NCI-H1694 (cell line): Measurements from ENCODE around the gene ZNF69.
A peak's percentile ranks its signal among the peaks of the same experiment; 100 is the strongest.
"Not testable (repeated sequence)": the region's sequence is repeated elsewhere in the genome, so short reads cannot be mapped to it uniquely, and the experiment has no call there.

Source experiments
- DNase-seq: peaks from one replicate; lab custom pipeline; 2025; lab: John Stamatoyannopoulos, UW

ZNF69 gene

DNA sequence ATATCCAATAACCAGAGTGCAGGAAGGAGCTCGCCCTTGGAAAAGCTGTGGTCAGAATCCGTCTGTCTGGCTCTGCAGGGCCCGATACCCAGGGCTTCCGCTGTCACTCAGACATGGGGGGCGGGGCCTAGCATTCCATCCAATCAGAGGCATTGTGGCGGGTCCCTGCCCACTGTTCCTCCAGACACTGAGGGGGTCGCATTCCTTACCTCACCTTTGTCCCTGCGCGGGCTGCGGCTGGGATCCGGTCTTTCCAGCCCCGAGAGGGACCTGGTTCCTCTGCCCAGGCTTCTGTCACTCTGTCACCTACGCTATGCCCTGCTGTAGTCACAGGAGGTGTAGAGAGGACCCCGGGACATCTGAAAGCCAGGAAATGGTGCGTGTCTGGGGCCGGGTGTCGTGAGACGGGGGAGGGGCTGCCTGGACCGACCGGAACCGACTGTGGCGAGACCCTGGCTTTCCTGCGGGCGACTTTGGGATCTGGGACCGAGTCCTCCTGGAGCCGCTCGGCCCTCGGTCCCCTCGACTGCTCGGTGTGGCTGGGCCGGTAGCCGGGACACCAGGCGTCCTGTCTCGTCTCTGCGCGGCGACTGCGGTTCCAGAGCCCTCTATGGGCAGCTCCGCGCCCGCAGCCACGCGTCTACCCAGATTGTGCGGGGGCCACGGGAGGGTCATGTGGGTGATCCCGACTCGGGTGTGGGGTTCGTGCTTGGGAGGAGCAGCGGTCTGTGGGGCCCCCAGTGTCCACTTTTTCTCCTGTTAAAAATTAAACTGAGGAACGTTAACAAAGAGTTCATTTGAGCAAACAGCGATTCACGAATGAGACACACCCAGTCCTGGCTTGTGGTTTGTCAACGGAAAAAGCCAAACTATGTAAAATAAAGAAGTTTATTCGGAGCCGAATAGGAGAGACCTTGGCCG, at the start of gene ZNF69:
Gene ZNF69, plus strand, starts transcription at position 172 of the 921 bp plus-strand sequence. Its CDS starts 142 bp downstream, at position 314.
- no peak for DNase-seq

DNA sequence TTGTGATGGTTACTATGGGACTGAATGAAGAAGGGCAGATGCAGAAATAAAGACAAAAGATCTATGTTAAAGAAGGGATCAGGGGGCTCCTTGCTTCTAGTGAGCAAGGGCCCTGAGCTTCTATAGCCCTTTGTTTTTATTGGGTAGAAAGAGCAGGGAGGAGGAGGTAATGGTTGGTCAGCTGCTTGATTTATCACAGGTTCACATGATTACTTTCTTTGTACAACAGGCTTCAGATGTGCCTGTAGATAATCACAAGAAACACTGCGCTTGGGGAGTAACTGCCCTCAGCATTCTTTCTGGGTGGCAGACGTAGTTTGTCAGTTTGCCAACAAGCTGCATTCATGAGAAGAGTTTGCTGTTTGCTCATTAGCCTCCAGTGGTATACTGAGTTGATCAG, 43.9 kb upstream of the ZNF69 start:
- no peak for DNase-seq

DNA sequence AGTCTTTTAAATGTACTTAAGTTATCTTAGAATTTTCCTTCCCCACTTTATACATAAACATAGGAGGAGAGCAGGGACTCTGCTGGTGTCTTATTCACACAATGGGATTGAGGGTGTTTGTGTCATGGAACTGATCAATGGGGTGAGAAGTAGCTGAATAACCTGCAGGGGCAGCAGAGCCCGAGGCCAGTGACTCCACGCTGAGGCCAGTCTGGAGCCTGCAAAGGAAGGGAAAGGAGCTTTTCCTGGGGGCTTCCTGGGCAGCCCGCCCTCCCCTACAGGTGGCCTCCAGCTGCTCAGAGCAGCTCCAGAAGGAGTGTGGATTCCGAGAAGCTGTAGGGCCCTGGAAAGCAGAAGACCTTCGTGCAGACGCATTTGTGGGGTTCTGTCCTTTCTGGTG, 40.0 kb upstream of the ZNF69 start:
- DNase-seq = not testable (repeated sequence)

DNA sequence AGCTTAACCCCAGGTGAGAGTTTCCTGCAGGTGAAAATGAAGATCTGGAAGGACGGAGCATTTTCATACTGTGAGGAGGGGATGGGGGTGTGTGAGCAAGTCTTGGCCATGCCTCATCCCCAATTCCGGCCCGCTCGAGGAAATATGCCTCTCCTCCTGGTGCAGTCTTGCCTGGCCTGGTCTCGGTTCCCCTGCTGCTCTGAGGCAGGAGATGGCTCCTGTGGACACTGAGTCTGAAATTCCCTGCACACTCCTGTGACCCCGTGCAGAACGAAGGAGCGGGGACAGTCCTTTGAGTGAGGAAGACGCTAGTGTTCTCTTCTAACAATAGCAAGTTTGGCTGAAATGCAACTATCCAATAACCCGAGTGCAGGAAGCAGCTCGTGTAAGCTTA, 39.4 kb upstream of the ZNF69 start:
- DNase-seq = no peak

DNA sequence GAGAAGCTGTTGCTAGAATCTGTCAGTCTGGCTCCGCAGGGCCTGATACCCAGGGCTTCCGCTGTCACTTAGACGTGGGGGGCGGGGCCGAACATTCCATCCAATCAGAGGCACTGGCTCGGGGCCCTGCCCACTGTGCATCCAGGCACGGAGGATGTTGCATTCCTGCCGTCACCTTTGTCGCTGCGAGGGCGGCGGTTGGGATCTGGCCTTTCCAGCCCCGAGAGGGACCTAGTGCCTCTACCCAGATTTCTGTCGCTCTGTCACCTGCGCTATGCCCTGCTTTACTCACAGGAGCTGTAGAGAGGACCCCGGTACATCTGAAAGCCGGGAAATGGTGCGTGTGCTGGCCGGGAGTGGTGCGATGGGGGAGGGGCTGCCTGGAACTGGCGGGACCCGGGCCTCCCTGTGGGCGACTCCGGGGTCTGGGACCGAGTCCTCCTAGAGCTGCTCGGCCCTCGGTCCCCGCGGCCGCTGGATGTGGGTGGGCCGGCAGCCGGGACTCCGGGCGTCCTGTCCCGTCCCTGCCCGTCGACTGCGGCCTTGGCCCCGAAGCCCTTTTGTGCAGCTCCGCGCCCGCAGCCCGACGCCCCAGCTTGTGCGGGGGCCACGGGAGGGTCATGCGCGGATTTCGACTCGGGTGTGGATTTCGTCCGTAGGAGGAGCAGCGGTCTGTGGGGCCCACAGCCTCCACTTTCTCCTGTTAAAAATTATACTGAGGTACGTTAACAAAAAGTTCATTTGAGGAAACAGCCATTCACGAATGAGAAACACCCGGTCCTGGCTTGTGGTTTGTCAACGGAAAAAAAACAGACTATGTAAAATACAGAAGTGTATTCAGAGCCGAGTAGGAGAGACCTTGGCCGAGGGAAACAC, 38.8 kb upstream of the ZNF69 start, which contains the start of gene ZNF439:
Gene ZNF439, plus strand, starts transcription at position 133 of the 876 bp plus-strand sequence. Its CDS starts 142 bp downstream, at position 275.
- no peak for DNase-seq

DNA sequence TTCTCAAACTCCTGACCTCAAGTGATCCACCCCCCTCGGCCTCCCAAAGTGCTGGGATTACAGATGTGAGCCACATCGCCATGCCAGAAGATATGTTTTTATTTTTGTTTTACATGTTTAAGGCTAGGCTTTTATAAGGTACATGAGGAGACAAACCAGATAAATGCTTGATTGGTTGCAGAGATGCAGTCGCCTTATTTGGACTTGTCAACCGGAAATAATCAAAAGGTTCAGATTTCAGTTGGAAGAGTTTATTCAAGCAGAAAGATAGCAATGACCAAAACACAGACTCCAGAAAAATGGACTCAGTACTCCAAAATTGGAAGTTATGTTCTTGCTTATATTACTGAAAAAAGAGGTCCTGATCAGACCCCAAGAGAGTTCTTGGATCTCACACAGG, 37.3 kb upstream of the ZNF69 start:
- DNase-seq = not testable (repeated sequence)

DNA sequence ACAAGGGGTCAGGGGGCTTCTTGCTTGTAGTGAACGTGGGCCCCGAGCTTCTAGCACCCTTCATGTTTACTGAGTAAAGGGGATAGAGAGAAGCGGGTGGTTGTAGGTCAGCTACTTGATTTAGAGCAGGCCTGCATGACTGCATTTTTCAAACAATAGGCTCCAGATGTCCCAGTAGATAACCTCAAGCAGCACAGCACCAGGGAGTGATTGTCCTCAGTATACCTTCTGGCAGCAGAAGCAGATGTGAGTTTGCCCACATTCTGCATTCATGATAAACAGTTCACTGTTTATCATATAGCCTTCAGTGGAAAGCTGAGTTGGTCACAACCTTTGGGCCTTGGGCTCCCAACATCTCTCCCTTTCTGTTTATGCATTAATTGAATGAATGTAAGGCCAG, 34.2 kb upstream of the ZNF69 start:
- no peak for DNase-seq

DNA sequence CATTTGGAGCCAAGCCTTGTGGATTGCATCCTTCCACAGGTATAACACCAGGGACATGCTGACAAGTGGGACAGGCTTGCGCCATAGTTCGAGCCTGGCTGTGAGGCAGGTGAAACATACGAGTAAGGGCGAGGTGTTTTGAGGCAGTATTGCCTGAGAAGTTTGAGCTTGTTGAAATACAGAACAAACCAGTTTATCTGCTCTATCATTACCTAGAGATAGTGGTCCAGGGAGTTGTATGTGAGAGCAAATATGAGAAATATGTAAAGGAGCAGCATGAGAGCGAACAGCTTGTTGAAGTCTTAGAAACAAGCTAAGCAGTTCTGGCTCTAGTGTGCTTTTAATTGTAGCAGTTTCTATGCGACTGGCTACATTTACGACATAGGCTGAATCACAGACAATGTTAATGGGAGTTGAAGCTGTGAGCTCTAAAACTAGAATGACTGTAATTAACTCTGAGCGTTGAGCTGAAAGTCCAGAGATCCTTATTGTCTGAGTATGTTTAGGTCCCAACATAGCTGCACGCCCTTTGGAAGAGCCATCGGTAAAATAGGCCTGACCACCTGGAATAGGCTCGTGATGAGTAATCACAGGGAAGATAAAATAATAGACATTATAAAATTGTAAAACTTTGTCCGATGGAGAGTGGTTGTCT, 30.9 kb upstream of the ZNF69 start:
- no peak for DNase-seq

DNA sequence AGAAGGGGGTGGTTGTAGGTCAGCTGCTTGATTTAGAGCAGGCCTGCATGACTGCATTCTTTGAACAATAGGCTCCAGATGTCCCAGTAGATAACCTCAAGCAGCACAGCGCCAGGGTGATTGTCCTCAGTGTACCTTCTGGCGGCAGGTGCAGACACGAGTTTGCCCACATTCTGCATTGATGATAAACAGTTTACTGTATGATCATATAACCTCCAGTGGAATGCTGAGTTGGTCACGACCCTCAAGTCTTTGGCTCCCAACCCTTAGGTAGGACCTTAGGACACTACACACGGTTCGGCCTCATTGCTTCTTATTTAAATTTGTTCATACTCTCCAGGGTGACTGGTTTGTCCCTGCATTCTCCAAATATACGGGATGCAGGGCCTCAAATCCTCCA, 26.9 kb upstream of the ZNF69 start:
- no peak for DNase-seq

DNA sequence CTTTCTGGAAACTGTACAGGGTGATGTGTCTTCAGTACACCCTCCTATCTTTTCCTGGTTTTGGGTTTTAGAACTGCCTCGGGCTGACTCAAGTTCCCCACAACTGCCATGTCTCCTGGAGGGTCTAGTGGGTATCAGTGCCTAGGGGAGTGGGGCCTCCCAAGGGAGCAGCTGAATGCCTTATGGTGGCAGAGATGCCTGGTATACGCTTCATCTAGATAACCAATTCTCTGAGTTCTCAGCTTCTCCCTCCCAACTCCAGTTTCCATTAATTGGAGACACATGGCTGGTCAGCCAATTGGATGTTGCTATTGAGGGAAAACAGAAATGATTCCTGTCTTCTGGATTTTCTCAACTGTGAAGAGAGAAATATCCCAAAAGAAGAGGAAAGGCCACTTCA, 26.3 kb upstream of the ZNF69 start:
- DNase-seq = no peak

DNA sequence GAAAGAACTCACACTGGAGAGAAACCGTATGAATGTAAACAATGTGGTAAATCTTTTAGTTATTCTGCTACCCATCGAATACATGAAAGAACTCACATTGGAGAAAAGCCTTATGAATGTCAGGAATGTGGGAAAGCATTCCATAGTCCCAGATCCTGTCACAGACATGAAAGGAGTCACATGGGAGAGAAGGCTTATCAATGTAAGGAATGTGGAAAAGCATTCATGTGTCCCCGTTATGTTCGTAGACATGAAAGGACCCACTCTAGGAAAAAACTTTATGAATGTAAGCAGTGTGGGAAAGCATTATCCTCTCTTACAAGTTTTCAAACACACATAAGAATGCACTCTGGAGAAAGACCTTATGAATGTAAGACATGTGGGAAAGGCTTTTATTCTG, 19.8 kb upstream of the ZNF69 start:
- DNase-seq = not testable (repeated sequence)

DNA sequence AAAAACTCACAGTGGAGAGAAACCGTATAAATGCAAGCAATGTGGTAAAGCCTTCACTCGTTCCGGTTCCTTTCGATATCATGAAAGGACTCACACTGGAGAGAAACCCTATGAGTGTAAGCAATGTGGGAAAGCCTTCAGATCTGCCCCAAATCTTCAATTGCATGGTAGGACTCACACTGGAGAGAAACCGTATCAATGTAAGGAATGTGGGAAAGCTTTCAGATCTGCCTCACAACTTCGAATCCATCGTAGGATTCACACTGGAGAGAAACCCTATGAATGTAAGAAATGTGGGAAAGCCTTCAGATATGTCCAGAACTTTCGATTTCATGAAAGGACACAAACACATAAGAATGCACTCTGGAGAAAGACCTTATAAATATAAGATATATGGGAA, 19.4 kb upstream of the ZNF69 start:
- no peak for DNase-seq

DNA sequence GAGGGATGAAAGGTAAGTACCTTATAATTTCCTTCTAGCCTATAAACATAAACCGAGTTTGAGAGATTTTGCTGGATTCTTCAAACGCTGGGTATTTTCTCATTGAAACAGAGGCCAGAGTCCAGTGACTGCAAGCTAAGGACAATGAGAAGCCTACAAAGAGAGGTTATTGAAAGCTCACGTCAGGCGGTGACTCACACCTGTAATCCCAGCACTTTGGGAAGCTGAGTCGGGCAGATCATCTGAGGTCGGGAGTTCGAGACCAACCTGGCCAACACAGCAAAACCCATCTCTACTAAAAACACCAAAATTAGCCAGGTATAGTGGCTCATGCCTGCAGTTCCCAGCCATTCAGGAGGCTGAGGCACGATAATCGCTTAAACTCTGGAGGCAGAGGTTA, 15.0 kb upstream of the ZNF69 start:
- no peak for DNase-seq

DNA sequence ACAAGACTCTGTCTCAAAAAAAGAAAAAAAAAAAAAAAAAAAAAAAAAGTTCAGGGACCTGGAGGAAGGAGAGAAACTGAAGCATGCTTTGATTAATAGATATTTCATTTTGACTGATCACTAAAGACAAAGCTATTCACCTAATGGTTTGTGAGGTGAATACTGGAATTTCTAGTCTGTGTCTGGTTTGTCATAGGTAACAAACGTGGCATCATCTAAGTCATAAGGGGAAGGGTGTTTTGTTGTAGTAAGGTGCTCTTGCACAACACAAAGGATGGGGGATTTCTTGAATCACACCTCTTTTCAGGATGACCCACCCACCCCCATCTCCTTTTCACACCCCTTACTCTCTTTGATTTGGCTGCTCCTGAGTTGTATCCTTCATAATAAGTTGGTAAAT, 13.8 kb upstream of the ZNF69 start:
- DNase-seq = no peak

DNA sequence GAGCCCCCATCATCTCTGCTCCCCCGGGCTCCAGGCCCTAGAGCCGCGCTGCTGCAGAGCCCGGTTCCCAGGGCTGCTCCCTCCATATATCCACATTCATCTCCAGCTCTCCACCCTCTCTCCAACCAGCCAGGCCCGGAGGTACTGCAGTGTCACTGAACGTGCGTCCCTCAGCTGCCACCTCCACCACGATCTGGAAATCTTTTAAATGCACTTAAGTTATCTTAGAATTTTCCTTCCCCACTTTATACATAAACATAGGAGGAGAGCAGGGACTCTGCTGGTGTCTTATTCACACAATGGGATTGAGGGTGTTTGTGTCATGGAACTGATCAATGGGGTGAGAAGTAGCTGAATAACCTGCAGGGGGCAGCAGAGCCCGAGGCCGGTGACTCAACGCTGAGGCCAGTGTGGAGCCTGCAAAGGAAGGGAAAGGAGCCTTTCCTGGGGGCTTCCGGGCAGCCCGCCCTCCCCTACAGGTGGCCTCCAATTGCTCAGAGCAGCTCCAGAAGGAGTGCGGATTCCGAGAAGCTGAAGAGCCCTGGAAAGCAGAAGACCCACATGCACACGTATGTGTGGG, 7.8 kb upstream of the ZNF69 start:
- not testable (repeated sequence) for DNase-seq

DNA sequence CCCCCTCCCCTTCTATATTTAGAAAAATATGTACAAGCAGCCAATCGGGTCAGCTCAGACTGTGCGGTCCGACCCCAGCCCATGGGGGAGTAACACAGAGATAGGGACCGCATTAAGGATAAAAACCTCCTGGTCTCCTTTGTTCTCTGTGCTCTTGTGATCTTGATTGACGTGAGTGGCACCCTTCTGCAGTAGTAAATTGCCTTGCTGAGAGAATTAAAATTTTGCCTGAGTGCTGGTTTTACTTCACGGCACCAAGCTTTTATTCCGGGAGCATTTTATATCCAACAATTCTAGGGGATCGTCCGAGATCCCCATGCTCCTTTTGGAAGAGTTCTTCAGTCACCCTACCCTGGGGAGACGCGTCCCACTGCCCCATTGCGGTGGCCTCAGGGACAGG, 7.0 kb upstream of the ZNF69 start:
- DNase-seq = no peak

DNA sequence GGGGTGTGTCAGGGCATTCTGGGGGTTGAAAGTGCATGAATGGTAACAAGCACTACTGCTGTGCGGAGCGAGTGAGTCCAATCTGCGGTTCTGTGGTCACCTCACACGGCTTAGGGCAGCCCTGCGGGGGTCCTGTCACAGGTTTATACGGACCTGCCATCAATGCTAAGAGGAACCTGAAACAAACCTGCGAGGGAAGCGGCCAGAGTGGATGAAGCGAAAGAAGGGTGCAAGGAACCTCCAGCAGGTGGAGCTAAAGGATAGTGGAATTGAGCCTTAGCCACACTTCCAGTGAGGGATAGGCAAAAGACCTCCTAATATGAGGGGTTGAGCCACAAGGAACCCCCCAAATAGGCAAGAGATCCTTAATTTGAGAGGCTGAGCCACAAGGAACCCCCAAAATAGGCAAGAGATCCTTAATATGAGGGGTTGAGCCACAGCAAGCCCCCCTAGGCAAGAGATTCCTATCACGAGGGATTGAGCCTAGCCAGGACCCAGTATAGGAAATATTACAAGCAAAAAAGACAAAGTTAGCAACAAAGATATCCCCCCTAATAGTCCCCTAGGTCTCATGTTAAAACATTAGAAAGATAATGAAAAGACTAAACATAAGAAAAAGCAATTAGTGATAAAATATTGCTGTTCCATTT, 6.3 kb upstream of the ZNF69 start:
- peak; percentile 2 for DNase-seq

DNA sequence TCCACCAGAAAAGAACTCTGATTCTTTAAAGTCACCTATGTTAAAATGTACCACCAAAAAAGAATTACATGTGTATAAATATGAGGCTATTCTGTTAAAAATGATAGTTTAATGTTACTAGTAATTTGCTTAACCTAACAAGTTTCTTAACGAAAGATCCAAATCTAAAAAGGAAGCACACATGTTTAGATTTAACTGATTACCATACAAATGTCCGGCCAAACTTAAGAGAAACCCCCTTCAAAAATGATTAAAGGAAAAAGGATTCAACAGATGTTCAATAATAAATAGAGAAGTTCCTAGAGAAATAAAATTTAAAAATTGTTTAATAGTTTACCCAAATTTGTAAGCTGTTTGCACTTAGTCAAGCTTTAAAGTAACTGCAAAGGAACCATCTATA, 5.0 kb upstream of the ZNF69 start:
- DNase-seq = no peak

DNA sequence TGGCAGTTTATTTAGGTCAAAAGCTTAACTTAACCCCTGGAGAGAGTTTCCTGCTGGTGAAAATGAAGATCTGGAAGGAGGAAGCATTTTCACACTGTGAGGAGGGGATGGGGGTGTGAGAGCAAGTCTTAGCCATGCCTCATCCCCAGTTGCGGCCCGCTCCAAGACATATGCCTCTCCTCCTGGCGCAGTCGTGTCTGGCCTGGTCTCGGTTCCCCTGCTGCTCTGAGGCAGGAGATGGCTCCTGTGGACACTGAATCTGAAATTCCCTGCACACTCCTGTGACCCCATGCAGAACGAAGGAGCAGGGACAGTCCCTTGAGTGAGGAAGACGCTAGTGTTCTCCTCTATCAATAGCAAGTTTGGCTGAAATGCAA, 360 bp upstream of the ZNF69 start:
- no peak for DNase-seq

DNA sequence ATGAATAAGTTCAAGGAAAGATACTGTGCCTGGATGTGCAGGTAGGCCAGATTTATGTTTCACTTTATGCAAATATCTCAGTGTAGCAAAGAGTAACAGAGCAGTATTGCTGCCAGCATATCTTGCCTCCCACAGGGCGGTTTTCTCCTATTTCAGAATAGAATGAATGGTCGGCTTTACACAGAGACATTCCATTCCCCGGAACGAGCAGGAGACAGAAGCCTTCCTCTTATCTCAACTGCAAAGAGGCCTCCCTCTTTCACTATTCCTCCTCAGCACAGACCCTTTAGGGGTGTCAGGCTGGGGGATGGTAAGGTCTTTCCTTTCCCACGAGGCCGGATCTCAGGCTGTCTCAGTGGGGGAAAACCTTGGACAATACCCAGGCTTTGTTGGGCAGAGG, 2.3 kb downstream of the ZNF69 start:
- DNase-seq = not testable (repeated sequence)

DNA sequence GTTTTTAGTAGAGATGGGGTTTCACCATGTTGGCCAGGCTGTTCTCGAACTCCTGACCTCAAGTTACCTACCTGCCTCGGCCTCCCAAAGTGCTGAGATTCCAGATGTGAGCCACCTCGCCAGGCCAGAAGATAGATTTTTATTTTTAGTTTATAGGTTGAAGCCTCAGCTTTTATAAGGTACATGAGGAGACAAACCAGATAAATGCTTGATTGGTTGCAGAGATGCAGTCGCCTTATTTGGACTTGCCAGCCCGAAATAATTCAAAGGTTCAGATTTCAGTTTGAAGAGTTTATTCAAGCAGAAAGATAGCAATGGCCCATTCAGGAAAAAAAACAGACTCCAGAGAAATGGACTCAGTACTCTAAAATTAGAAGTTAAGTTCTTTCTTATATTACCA, 3.1 kb downstream of the ZNF69 start:
- no peak for DNase-seq

DNA sequence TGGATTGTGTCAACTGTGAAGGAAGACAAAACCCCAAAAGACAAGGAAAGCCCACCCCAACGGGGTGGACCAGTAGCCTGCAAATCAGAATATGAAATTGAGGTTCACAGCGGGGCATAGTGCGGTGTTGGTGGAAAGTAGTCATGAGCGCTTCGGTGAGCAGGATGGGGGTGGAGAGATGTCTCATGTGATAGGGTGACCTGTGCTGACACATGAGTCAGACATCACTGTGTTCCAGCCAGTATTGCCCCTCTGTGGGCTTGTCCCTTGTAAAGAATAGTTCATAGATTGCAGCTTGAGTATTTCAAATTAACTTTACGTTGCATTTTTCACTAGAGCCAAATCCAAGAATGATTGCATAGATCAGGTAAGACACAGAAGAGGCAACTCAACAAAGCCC, 7.3 kb downstream of the ZNF69 start:
- no peak for DNase-seq
